Fibroblast of mammary gland (primary cell): ENCODE results near the gene NUP107.

Experiments used
- DNase-seq: peaks from one replicate; pipeline ENCODE4 v3.0.0-alpha.2; 2010; ENCODE audit warnings: low read depth
- H3K4me3 ChIP-seq: 2 replicates; pipeline ENCODE4 v1.5.1; 2011; ENCODE audit warnings: low read depth, mild to moderate bottlenecking, low read length, moderate library complexity; ENCODE audit not compliant: control insufficient read depth
- CTCF ChIP-seq: conservative IDR thresholded peaks from 2 replicates; pipeline ENCODE4 v1.5.1; 2011; ENCODE audit warnings: low read depth, low read length, inconsistent platforms; ENCODE audit not compliant: control insufficient read depth, insufficient read depth

NUP107 gene

GRCh38 chr12:68761901-68762630 is 75.3 kb downstream of the NUP107 start:
- no peak overlapping the region for H3K4me3 ChIP-seq
- DNase-seq, result no peak
- TF ChIP-seq CTCF, result no peak

GRCh38 chr12:68762691-68763090 is 75.9 kb downstream of the NUP107 start:
- TF ChIP-seq CTCF, result no peak
- DNase-seq, result no peak
- H3K4me3 ChIP-seq, result no peak overlapping the region

GRCh38 chr12:68765696-68766095 is 78.9 kb downstream of the NUP107 start:
- DNase-seq, result no peak
- no peak overlapping the region for H3K4me3 ChIP-seq
- no peak for TF ChIP-seq CTCF

GRCh38 chr12:68766646-68767045 is 79.9 kb downstream of the NUP107 start:
- DNase-seq, result no peak
- no peak overlapping the region for H3K4me3 ChIP-seq
- no peak for TF ChIP-seq CTCF

- no peak for TF ChIP-seq CTCF
- DNase-seq, result no peak
- no peak overlapping the region for H3K4me3 ChIP-seq
Measured at GRCh38 chr12:68767191-68767590, 80.4 kb downstream of the NUP107 start.

- no peak overlapping the region for H3K4me3 ChIP-seq
- DNase-seq, result no peak
- no peak for TF ChIP-seq CTCF
Measured at GRCh38 chr12:68768431-68768939, 81.7 kb downstream of the NUP107 start.
